HepG2 (cell line): ENCODE measurements around the gene ART4. TPM values are rescaled to one million over a fixed set of nuclear protein-coding genes. Genes with fewer than 3 reads are reported as not detected.

Experiments
- CENPX ChIP-seq: sonication (generic); formaldehyde crosslinking; IDR thresholded peaks from 2 replicates; pipeline ENCODE4 v1.9.0; 2021; ENCODE audit warnings: mild to moderate bottlenecking, missing genetic modification reagents, moderate library complexity
- DBP ChIP-seq: sonication (generic); formaldehyde crosslinking; IDR thresholded peaks from 2 replicates; pipeline ENCODE4 v1.4.0; 2020; ENCODE audit warnings: missing genetic modification reagents; ENCODE audit errors: not compliant biosample characterization
- ELF4 ChIP-seq: sonication (generic); formaldehyde crosslinking; IDR thresholded peaks from 2 replicates; pipeline ENCODE4 v1.5.0; 2020; ENCODE audit warnings: missing genetic modification reagents, mild to moderate bottlenecking, moderate library complexity, borderline replicate concordance
- IRF2 ChIP-seq: IDR thresholded peaks from 2 replicates; pipeline ENCODE4 v1.6.1; 2018; ENCODE audit warnings: missing genetic modification reagents, missing compliant biosample characterization
- JUNB ChIP-seq: sonication (generic); formaldehyde crosslinking; IDR thresholded peaks from 2 replicates; pipeline ENCODE4 v1.8.0; 2022; ENCODE audit warnings: missing genetic modification reagents, mild to moderate bottlenecking, borderline replicate concordance
- MTA3 ChIP-seq: sonication (generic); formaldehyde crosslinking; IDR thresholded peaks from 2 replicates; pipeline ENCODE4 v1.4.0; 2020; ENCODE audit warnings: missing genetic modification reagents
- NCOA1 ChIP-seq: sonication (generic); formaldehyde crosslinking; IDR thresholded peaks from 2 replicates; pipeline ENCODE4 v1.9.0; 2021; ENCODE audit warnings: missing genetic modification reagents
- NFKB2 ChIP-seq: sonication (generic); formaldehyde crosslinking; IDR thresholded peaks from 2 replicates; pipeline ENCODE4 v1.4.0; 2020; ENCODE audit warnings: missing genetic modification reagents, borderline replicate concordance
- PHF8 ChIP-seq: sonication (generic); formaldehyde crosslinking; IDR thresholded peaks from 2 replicates; pipeline ENCODE4 v1.5.0; 2020; ENCODE audit warnings: missing genetic modification reagents
- POGZ ChIP-seq: sonication (generic); formaldehyde crosslinking; IDR thresholded peaks from 2 replicates; pipeline ENCODE4 v1.4.0; 2020; ENCODE audit warnings: mild to moderate bottlenecking, missing genetic modification reagents
- SIX1 ChIP-seq: sonication (generic); formaldehyde crosslinking; IDR thresholded peaks from 2 replicates; pipeline ENCODE4 v1.4.0; 2020; ENCODE audit warnings: missing genetic modification reagents, borderline replicate concordance
- SP1 ChIP-seq, 2 experiments: fragments of 450-650 bp in 1 of 2; sonication (generic) in 1 of 2; formaldehyde crosslinking in 1 of 2; IDR thresholded peaks; 2 replicates each; pipeline versions ENCODE4 v1.4.0 to v1.6.1; 2016 to 2020; ENCODE audit warnings: missing genetic modification reagents in 1 of 2
- SP4 ChIP-seq: sonication (generic); formaldehyde crosslinking; IDR thresholded peaks from 2 replicates; pipeline ENCODE4 v1.8.1; 2023; ENCODE audit warnings: mild to moderate bottlenecking, missing genetic modification reagents
- SP5 ChIP-seq: IDR thresholded peaks from 2 replicates; pipeline ENCODE4 v1.6.1; 2016; ENCODE audit warnings: low read depth, borderline replicate concordance
- STAT5B ChIP-seq: sonication (generic); formaldehyde crosslinking; IDR thresholded peaks from 2 replicates; pipeline ENCODE4 v1.4.0; 2020; ENCODE audit warnings: missing genetic modification reagents
- TRIM24 ChIP-seq: sonication (generic); formaldehyde crosslinking; IDR thresholded peaks from 2 replicates; pipeline ENCODE4 v1.8.0; 2022; ENCODE audit warnings: mild to moderate bottlenecking, missing genetic modification reagents
- U2AF2 ChIP-seq: fragments of 200-400 bp; formaldehyde crosslinking; IDR thresholded peaks from 2 replicates; pipeline ENCODE4 v1.6.1; 2017; ENCODE audit warnings: low read depth, mild to moderate bottlenecking, low read length
- ZBTB20 ChIP-seq: sonication (generic); formaldehyde crosslinking; IDR thresholded peaks from 2 replicates; pipeline ENCODE4 v1.8.1; 2023; ENCODE audit warnings: missing genetic modification reagents, low read depth, mild to moderate bottlenecking, borderline replicate concordance
- ZNF672 ChIP-seq: sonication (generic); formaldehyde crosslinking; IDR thresholded peaks from 2 replicates; pipeline ENCODE4 v1.8.1; 2022; ENCODE audit warnings: missing genetic modification reagents
- ZSCAN20 ChIP-seq: sonication (generic); formaldehyde crosslinking; IDR thresholded peaks from 2 replicates; pipeline ENCODE4 v1.4.0; 2020; ENCODE audit warnings: missing genetic modification reagents, mild to moderate bottlenecking, borderline replicate concordance
- polyA plus RNA-seq, 8 experiments: library from polyadenylated mRNA; depleted of rRNA in 3 of 8; stranded (reverse) in 7 of 8; unstranded in 1 of 8; fragments of >200 nt; fragmentation: Illumina TruSeq in 4 of 8; extraction: Trizol in 4 of 8; gene quantifications; 2 replicates each; pipeline versions ENCODE4 v1.2.1 to v1.2.3, GENCODE V29; 2011 to 2016; ENCODE audit warnings: low read depth in 4 of 8, missing spikeins in 1 of 8, mixed read lengths in 1 of 8; ENCODE audit not compliant: insufficient read depth in 1 of 8
- total RNA-seq, 5 experiments: library from RNA; depleted of rRNA; stranded (reverse); fragments of >200 nt; fragmentation: Illumina TruSeq; extraction: Trizol; gene quantifications; 2 replicates each; pipeline ENCODE4 v1.2.3, GENCODE V29; 2016; ENCODE audit warnings: low read depth in 1 of 5
- TF ChIP-seq, protein P1 (sequence below): IDR thresholded peaks from 2 replicates; pipeline ENCODE4 v1.6.1; 2016; ENCODE audit warnings: missing biosample characterization, missing genetic modification reagents, low read depth
- TF ChIP-seq, protein P2 (sequence below): fragments of 450-650 bp; IDR thresholded peaks from 2 replicates; pipeline ENCODE4 v1.6.1; 2017
- TF ChIP-seq, protein P3 (sequence below): sonication (generic); formaldehyde crosslinking; IDR thresholded peaks from 2 replicates; pipeline ENCODE4 v1.4.0; 2020; ENCODE audit warnings: low read depth, missing genetic modification reagents

Gene ART4
- total and polyA plus RNA-seq, 2 of the 13 experiments (the other 11 are each of a cell fraction or from before 2014, with no cell fraction given) = 17.6 to 20.3 TPM

DNA sequence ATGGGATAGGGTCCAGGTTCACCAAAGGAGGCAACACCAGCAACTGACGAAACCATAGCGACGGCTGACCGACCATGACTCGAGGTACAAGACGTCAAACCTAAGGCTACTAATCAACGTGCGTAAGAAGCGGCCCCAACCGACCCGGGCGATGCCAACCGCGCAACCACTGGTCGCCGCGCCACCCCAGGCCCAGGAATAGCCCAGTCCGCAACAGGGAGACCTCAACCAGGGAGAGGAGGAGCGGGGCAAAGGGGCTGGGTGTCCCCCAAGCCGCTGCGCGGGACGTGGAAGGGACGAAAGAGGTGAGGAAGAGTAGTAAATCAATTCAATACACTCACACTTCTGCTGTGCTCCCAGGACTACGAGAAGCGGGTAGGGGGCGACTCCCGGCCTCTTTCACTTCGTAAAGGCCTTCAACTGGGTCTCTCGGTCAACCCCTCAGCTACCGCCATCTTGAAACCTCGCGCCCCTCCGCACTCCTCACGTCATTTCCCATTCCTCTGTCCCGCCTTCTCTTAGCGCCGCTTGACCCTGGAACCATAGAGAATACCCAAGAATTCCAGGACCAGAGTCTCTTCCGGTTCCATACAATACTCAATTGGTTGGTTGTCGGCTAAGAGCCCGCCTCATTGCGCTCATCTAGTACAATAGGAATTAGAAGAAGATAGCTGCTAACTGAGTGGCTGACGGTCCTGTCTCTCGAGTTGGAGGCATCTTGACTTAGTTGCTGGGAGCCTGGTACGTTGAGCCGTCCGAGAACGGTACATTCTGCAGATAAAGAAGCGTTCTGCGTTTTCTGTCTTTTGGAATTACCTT is 40.1 kb downstream of the ART4 start, which contains the start of the genes C12orf60 and WBP11 (continued):
- peak; percentile 77 for TF ChIP-seq PHF8 (CRISPR knock-in tag)
- TF ChIP-seq STAT5B (CRISPR knock-in tag) = no peak
- TF ChIP-seq, protein P1, sequence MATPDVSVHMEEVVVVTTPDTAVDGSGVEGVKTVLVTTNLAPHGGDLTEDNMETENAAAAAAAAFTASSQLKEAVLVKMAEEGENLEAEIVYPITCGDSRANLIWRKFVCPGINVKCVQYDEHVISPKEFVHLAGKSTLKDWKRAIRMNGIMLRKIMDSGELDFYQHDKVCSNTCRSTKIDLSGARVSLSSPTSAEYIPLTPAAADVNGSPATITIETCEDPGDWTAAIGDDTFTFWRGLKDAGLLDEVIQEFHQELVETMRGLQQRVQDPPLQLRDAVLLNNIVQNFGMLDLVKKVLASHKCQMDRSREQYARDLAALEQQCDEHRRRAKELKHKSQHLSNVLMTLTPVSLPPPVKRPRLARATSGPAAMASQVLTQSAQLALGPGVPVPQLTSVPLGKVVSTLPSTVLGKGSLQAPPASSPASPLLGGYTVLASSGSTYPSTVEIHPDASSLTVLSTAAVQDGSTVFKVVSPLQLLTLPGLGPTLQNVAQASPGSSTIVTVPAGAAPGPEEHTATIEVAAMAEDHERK = no peak
- no peak for TF ChIP-seq JUNB (CRISPR knock-in tag)
- no peak for TF ChIP-seq CENPX (CRISPR knock-in tag)
- no peak for TF ChIP-seq TRIM24
- TF ChIP-seq ZBTB20 (CRISPR knock-in tag) = no peak
- TF ChIP-seq POGZ = peak; percentile 95
- TF ChIP-seq, protein P2, sequence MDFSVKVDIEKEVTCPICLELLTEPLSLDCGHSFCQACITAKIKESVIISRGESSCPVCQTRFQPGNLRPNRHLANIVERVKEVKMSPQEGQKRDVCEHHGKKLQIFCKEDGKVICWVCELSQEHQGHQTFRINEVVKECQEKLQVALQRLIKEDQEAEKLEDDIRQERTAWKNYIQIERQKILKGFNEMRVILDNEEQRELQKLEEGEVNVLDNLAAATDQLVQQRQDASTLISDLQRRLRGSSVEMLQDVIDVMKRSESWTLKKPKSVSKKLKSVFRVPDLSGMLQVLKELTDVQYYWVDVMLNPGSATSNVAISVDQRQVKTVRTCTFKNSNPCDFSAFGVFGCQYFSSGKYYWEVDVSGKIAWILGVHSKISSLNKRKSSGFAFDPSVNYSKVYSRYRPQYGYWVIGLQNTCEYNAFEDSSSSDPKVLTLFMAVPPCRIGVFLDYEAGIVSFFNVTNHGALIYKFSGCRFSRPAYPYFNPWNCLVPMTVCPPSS = no peak
- peak; percentile 62; the same call in 1 of the 2 replicates for TF ChIP-seq SP5 (CRISPR knock-in tag)
- TF ChIP-seq ELF4 = no peak
- TF ChIP-seq SP4 (CRISPR knock-in tag) = no peak
- no peak for TF ChIP-seq MTA3 (CRISPR knock-in tag)
- peak; percentile 44; the same call in 1 of the 2 replicates for TF ChIP-seq IRF2 (CRISPR knock-in tag)
- no peak for TF ChIP-seq SIX1
- no peak for TF ChIP-seq ZNF672 (CRISPR knock-in tag)
- TF ChIP-seq SP1 (IDR thresholded peaks at IDR 0.05) = no peak
- TF ChIP-seq SP1 (CRISPR knock-in tag; IDR thresholded peaks at IDR 0.05) = no peak
- TF ChIP-seq, protein P3, sequence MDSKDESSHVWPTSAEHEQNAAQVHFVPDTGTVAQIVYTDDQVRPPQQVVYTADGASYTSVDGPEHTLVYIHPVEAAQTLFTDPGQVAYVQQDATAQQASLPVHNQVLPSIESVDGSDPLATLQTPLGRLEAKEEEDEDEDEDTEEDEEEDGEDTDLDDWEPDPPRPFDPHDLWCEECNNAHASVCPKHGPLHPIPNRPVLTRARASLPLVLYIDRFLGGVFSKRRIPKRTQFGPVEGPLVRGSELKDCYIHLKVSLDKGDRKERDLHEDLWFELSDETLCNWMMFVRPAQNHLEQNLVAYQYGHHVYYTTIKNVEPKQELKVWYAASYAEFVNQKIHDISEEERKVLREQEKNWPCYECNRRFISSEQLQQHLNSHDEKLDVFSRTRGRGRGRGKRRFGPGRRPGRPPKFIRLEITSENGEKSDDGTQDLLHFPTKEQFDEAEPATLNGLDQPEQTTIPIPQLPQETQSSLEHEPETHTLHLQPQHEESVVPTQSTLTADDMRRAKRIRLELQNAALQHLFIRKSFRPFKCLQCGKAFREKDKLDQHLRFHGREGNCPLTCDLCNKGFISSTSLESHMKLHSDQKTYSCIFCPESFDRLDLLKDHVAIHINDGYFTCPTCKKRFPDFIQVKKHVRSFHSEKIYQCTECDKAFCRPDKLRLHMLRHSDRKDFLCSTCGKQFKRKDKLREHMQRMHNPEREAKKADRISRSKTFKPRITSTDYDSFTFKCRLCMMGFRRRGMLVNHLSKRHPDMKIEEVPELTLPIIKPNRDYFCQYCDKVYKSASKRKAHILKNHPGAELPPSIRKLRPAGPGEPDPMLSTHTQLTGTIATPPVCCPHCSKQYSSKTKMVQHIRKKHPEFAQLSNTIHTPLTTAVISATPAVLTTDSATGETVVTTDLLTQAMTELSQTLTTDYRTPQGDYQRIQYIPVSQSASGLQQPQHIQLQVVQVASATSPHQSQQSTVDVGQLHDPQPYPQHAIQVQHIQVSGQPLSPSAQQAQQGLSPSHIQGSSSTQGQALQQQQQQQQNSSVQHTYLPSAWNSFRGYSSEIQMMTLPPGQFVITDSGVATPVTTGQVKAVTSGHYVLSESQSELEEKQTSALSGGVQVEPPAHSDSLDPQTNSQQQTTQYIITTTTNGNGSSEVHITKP (CRISPR knock-in tag) = 0 out of 2 replicates have a peak, but pooled peaks have one; percentile 28
- no peak; the same call in 1 of the 2 replicates for TF ChIP-seq NFKB2 (CRISPR knock-in tag)
- no peak for TF ChIP-seq NCOA1 (CRISPR knock-in tag)
- TF ChIP-seq U2AF2 = no peak
- TF ChIP-seq ZSCAN20 (CRISPR knock-in tag) = no peak
- no peak for TF ChIP-seq DBP (CRISPR knock-in tag)
